GM12801 (cell line): Measurements from ENCODE around the gene HLA-A.

Source experiments
- TF ChIP-seq, protein P1 (sequence below): IDR thresholded peaks from one replicate; pipeline ENCODE4 v1.5.1; 2011; ENCODE audit warnings: control low read depth; ENCODE audit not compliant: insufficient read length; ENCODE audit errors: extremely low read depth

Gene HLA-A

DNA sequence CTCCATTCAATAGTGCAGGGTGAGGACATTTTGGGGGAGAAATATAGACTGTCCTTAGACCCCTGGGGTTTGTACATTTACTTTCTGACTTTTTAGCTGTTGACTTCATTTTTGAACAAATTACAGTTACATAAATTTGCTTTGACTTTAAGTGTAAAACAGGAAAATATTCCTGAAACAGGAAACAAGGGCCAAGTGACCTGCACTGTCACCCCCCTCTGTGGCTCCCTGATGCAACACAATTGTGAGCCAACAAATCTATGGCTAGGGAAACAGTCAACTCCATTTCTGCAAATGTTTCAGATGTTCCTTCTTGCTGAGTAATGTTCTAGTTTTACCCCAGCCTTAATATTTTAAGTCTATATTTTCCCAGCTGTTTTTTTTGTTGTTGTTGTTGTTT is 39.8 kb downstream of the HLA-A start:
- TF ChIP-seq, protein P1, sequence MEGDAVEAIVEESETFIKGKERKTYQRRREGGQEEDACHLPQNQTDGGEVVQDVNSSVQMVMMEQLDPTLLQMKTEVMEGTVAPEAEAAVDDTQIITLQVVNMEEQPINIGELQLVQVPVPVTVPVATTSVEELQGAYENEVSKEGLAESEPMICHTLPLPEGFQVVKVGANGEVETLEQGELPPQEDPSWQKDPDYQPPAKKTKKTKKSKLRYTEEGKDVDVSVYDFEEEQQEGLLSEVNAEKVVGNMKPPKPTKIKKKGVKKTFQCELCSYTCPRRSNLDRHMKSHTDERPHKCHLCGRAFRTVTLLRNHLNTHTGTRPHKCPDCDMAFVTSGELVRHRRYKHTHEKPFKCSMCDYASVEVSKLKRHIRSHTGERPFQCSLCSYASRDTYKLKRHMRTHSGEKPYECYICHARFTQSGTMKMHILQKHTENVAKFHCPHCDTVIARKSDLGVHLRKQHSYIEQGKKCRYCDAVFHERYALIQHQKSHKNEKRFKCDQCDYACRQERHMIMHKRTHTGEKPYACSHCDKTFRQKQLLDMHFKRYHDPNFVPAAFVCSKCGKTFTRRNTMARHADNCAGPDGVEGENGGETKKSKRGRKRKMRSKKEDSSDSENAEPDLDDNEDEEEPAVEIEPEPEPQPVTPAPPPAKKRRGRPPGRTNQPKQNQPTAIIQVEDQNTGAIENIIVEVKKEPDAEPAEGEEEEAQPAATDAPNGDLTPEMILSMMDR, result no peak

DNA sequence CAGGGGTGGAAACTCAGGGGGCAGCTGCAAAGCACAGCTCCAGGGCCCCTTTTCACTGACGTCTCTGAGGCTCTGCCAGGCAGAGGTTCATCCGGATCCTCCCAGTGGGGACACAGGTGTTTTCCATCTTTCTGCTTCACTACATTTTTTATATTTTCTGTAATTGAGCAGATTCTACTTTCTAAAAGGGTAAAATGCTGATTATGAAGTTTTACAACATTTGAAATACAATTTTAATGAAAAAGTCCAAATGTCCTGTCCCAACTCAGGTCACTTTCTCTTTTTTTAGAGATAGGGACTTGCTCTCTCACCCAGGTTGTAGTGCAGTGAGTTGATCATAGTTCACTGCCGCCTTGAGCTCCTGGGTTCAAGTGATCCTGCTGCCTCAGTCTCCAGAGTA is 41.9 kb downstream of the HLA-A start:
- TF ChIP-seq, protein P1, result no peak

DNA sequence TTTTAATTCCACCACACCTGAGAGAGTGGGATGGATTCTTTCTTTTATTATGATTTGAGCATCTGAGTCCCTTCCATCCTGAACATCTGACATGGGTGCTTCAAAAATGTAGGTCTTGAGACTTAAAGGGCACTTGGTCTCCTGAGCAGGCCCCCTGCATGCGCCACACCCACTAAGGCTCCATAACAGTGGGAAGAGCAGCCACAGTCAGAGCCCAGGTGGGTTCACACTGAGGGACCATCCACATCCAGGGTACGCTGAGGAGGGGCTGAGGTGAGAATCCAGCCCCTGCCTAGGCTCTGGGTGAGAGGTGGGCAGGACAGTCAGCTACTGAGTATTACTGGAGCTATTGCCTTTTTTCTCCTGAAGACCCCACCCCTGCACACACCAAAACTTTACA is 42.7 kb downstream of the HLA-A start:
- TF ChIP-seq, protein P1, result no peak

DNA sequence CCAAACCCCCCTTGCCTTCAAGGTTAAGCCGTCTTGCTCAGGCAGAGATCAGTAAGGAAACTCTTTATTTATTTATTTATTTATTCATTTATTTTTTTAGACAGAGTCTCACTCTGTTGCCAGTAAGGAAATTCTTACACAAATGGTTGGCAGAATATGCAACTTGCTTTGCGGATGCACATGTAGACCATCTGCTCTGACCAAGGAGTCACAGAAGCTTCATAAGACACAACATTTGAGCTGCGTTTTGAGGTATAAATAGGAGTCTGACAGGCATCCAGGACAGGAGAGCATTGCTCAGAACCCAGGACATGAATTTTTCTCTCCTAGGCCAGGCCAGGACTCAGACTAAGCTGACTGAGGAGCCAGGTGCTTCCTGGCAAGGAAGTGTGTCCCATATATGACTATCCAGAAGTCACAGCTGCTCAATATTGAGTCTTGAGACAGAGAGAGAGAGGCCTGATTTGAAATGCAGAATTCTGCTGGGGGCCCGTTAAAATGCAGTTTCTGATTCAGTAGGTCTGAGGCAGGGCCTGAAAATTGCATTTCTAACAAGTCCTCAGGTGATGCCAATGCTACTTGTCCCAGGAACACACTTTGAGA is 43.9 kb downstream of the HLA-A start:
- TF ChIP-seq, protein P1, result no peak

DNA sequence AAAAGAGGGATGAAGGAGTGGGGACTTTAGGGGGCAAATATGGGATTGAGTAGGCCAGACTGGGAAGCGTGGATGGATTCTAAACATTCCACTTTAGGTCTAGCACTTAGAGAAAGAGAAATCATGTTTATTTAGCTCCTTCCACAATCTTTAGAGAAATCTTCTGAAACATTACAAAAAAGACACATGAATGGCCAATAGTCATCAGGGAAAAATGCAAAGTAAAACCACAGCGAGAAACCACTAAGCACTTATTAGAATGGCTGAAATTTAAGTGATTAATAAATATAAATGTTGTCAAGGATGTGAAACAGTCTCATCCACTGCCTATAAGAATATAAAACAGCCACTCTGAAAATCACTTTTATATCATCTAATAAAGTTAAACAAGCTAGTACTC is 46.9 kb downstream of the HLA-A start:
- TF ChIP-seq, protein P1, result no peak

DNA sequence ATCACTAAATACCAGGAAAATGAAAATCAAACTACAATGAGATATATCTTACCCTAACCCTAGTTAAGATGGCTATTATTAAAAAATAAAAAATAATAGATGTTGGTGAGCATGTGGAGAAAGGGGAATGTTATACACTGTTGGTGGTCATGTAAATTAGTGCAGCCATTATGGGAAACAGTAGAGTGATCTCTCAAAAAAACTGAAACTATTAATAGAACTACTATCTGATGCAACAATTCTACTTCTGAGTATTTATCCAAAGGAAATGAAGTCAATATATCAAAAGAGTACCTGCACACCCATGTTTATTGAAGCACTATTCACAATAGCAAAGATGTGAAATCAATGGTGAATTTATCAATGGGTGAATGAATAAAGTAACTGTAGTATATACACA is 48.6 kb downstream of the HLA-A start:
- TF ChIP-seq, protein P1, result no peak

DNA sequence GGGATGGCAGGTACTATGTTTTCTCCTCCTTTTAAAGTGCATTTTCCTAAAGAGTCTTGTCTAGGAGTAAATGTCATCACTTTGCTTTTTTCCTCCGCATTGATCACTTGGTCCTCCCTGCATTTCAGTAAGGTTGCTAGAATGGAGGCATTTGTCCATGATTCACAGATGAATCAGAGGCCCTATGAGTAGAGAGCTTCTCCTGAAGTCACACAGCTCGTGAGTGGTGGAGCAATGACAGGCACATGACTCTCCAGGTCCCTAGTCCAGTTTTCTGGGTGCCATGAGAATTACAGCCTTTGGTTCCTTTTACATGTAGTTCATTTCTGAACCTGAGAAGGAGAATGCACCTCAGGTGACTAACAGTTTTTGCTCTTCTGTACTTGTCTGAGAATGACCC is 50.5 kb downstream of the HLA-A start:
- TF ChIP-seq, protein P1, result no peak

DNA sequence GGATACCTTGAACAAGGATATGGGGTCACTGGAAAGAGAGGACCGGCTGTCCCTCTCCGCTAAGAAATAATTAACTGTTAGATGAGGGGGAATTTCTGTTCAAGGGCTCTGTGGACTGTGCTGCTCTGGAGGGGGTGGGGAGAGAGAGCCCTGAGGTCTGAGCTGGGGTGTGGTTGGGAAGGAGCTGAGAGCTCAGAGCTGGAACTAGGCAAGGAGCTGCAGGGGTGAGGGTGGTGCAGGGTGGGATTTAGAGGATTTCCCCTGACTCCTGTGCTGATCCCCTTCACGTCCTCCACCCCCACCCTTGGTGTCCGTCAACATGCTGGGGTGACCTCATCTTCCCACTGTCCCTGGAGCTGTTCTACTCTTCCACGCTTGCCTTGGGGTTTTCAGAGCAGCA is 52.5 kb downstream of the HLA-A start:
- TF ChIP-seq, protein P1, result no peak
